ENCODE results near the gene FAT4.

FAT4 gene

DNA sequence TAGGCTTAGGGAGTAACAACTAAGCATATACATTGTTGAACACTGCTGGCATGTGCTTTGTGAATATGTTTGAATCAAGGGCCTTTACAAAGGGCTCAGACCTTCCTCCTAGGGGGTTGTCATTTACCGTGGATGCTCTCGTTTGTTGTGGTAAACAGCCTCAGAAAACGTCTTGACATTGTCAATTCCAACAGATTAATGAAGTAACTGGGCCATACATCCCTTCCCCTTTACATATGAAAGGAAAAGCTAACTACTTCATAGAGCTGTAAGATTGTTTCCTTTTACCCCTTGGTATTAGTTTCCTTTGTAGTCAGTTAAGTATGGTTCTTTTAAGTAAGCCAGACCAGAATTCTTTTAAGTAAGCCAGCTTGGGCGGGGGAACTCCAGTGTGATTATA lies 42.9 kb downstream of the FAT4 start (continued):
- TF ChIP-seq KLF8 (tag by site-specific recombination; IDR thresholded peaks at IDR 0.05) (no peak), ZNF274 (IDR thresholded peaks at IDR 0.05; ENCODE audit: low read length) (no peak), ZNF274 (tag by site-specific recombination; IDR thresholded peaks at IDR 0.05; ENCODE audit: borderline replicate concordance) (no peak), ZIC2 (tag by site-specific recombination; IDR thresholded peaks at IDR 0.05) (no peak), ZNF214 (tag by site-specific recombination; IDR thresholded peaks at IDR 0.05; ENCODE audit: borderline replicate concordance) (no peak), TCF7L2 (IDR thresholded peaks at IDR 0.05; ENCODE audit: borderline replicate concordance, low read depth, low read length) (no peak), ZNF530 (tag by site-specific recombination; IDR thresholded peaks at IDR 0.05; ENCODE audit: low read depth) (no peak), ZEB2 (tag by site-specific recombination; IDR thresholded peaks at IDR 0.05) (no peak), ZNF433 (tag by site-specific recombination; IDR thresholded peaks at IDR 0.05; ENCODE audit: low read depth) (no peak), ZNF791 (tag by site-specific recombination; IDR thresholded peaks at IDR 0.05) (no peak)

DNA sequence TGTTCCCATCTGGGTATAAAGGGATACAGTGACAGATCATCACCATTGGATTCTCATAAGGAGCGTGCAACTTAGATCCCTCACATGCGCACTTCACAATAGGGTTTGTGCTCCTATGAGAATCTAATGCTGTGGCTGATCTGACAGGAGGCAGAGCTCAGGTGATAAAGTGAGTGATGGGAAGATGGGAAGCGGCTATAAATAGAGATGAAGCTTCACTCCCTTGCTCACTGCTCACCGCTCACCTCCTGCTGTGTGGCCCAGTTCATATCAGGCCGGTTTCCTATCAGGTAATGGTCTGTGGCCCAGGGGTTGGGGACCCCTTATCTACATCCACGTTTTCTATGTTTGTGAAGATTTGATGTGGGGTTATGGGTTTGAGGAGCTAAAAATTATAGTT lies 43.7 kb downstream of the FAT4 start:
- Histone ChIP-seq H3K36me3 (ENCODE audit: control insufficient read depth in 2 of 2, insufficient read depth in 1 of 2, low read length in 2 of 2) (no peaks in the 10 kb centered on the region), H3K4me3 (ENCODE audit: low read depth, low read length) (no peak overlapping the region), H3K9me3 (ENCODE audit: control insufficient read depth, insufficient read depth, low read depth, low read length) (no peaks in the 10 kb centered on the region), H3K4me1 (ENCODE audit: control insufficient read depth, insufficient read depth, low read length) (peaks cover 5% of the 10 kb centered on the region; the same call in 1 of the 2 replicates), H3K27ac (ENCODE audit: extremely low read depth, low read depth, low read length) (no peak overlapping the region)
- POLR2A ChIA-PET = no interaction called here
- TF ChIP-seq ZFP3 (tag by site-specific recombination; IDR thresholded peaks at IDR 0.05; ENCODE audit: low read depth) = no peak
- TF ChIP-seq ZSCAN30 (tag by site-specific recombination; IDR thresholded peaks at IDR 0.05) = no peak
- TF ChIP-seq, protein P1, sequence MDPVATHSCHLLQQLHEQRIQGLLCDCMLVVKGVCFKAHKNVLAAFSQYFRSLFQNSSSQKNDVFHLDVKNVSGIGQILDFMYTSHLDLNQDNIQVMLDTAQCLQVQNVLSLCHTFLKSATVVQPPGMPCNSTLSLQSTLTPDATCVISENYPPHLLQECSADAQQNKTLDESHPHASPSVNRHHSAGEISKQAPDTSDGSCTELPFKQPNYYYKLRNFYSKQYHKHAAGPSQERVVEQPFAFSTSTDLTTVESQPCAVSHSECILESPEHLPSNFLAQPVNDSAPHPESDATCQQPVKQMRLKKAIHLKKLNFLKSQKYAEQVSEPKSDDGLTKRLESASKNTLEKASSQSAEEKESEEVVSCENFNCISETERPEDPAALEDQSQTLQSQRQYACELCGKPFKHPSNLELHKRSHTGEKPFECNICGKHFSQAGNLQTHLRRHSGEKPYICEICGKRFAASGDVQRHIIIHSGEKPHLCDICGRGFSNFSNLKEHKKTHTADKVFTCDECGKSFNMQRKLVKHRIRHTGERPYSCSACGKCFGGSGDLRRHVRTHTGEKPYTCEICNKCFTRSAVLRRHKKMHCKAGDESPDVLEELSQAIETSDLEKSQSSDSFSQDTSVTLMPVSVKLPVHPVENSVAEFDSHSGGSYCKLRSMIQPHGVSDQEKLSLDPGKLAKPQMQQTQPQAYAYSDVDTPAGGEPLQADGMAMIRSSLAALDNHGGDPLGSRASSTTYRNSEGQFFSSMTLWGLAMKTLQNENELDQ (tag by site-specific recombination; IDR thresholded peaks at IDR 0.05; ENCODE audit: low read depth) = no peak
- TF ChIP-seq PRDM1 (tag by site-specific recombination; IDR thresholded peaks at IDR 0.05) = no peak
- TF ChIP-seq FEZF1 (tag by site-specific recombination; IDR thresholded peaks at IDR 0.05) = no peak
- TF ChIP-seq, protein P2, sequence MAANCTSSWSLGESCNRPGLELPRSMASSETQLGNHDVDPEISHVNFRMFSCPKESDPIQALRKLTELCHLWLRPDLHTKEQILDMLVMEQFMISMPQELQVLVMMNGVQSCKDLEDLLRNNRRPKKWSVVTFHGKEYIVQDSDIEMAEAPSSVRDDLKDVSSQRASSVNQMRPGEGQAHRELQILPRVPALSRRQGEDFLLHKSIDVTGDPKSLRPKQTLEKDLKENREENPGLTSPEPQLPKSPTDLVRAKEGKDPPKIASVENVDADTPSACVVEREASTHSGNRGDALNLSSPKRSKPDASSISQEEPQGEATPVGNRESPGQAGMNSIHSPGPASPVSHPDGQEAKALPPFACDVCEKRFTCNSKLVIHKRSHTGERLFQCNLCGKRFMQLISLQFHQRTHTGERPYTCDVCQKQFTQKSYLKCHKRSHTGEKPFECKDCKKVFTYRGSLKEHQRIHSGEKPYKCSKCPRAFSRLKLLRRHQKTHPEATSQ (tag by site-specific recombination; IDR thresholded peaks at IDR 0.05) = no peak
- TF ChIP-seq ZNF366 (tag by site-specific recombination; conservative IDR thresholded peaks at IDR 0.05) = no peak
- TF ChIP-seq ZNF426 (tag by site-specific recombination; IDR thresholded peaks at IDR 0.05) = no peak
- no peak for TF ChIP-seq ZNF792 (tag by site-specific recombination; IDR thresholded peaks at IDR 0.05)
- TF ChIP-seq ZNF24 (tag by site-specific recombination; IDR thresholded peaks at IDR 0.05) = no peak
- no peak for TF ChIP-seq YY1 (tag by site-specific recombination; IDR thresholded peaks at IDR 0.05)
- TF ChIP-seq ZNF423 (tag by site-specific recombination; IDR thresholded peaks at IDR 0.05) = no peak
- TF ChIP-seq SP2 (tag by site-specific recombination; IDR thresholded peaks at IDR 0.05) = no peak
- CTCF ChIA-PET = interaction anchor here (0.5 kb wide), 1 partner anchor 661 kb away, joined by 5 read pairs; no protein-coding TSS in a partner anchor

DNA sequence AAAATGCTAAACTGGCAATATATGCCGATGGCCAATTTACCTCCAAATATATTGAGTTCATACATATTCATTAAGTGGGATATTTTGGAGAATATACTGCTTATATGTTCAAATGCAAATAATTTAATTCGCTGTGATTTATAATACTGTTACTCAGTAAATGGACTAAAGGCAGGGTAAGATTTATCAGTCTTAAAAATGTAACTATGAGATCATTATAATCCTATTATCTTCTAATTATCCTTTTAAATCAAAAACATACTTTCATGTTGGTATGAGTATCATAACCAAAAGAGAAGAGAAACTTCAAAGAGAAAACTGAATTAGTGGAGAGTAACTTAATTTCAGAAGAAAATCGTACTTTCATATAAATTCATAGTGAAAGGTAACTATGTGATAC lies 44.6 kb downstream of the FAT4 start:
- H3K27ac ChIP-seq (ENCODE audit: extremely low read depth, low read depth, low read length) = no peak overlapping the region
- CTCF ChIA-PET = no interaction called here
- peaks cover 5% of the 10 kb centered on the region; the same call in 1 of the 2 replicates for H3K4me1 ChIP-seq (ENCODE audit: control insufficient read depth, insufficient read depth, low read length)
- H3K9me3 ChIP-seq (ENCODE audit: control insufficient read depth, insufficient read depth, low read depth, low read length) = no peaks in the 10 kb centered on the region
- no peak overlapping the region for H3K4me3 ChIP-seq (ENCODE audit: low read depth, low read length)
- H3K36me3 ChIP-seq (ENCODE audit: control insufficient read depth in 2 of 2, insufficient read depth in 1 of 2, low read length in 2 of 2) = no peaks in the 10 kb centered on the region
- POLR2A ChIA-PET = no interaction called here
- TF ChIP-seq ZNF830 (tag by site-specific recombination; IDR thresholded peaks at IDR 0.05; ENCODE audit: low read depth) = no peak
- TF ChIP-seq YY2 (tag by site-specific recombination; IDR thresholded peaks at IDR 0.05) = no peak
- TF ChIP-seq ZNF274 (IDR thresholded peaks at IDR 0.05; ENCODE audit: low read length) = no peak
- TF ChIP-seq ZNF274 (tag by site-specific recombination; IDR thresholded peaks at IDR 0.05; ENCODE audit: borderline replicate concordance) = no peak
- TF ChIP-seq ZNF791 (tag by site-specific recombination; IDR thresholded peaks at IDR 0.05) = no peak
- no peak for TF ChIP-seq ZBTB21 (tag by site-specific recombination; IDR thresholded peaks at IDR 0.05)
- TF ChIP-seq, protein P3, sequence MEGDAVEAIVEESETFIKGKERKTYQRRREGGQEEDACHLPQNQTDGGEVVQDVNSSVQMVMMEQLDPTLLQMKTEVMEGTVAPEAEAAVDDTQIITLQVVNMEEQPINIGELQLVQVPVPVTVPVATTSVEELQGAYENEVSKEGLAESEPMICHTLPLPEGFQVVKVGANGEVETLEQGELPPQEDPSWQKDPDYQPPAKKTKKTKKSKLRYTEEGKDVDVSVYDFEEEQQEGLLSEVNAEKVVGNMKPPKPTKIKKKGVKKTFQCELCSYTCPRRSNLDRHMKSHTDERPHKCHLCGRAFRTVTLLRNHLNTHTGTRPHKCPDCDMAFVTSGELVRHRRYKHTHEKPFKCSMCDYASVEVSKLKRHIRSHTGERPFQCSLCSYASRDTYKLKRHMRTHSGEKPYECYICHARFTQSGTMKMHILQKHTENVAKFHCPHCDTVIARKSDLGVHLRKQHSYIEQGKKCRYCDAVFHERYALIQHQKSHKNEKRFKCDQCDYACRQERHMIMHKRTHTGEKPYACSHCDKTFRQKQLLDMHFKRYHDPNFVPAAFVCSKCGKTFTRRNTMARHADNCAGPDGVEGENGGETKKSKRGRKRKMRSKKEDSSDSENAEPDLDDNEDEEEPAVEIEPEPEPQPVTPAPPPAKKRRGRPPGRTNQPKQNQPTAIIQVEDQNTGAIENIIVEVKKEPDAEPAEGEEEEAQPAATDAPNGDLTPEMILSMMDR (tag by site-specific recombination; IDR thresholded peaks at IDR 0.05) = no peak

All from HEK293 (cell line).